ENCODE data around the gene BAIAP2. TPM values are rescaled to one million over a fixed set of nuclear protein-coding genes. Genes with fewer than 3 reads are reported as not detected.
"Not testable (repeated sequence)": the region's sequence is repeated elsewhere in the genome, so short reads cannot be mapped to it uniquely, and the experiment has no call there.

BAIAP2 gene
- total RNA-seq, 1 donor from 2014 or later = 51.4 TPM

GRCh38 chr17:81074875-81075274, 39.9 kb downstream of the BAIAP2 start:
- H2AFZ ChIP-seq (ENCODE audit: low read depth, low read length) = no peak overlapping the region
- no peak overlapping the region for H3K27ac ChIP-seq (ENCODE audit: low read depth, low read length)
- Mint-ChIP-seq H3K4me1 (ENCODE audit: low read depth, unreplicated experiment) (peaks cover 20% of the 10 kb centered on the region), H3K36me3 (ENCODE audit: low read depth, unreplicated experiment) (peaks cover 18% of the 10 kb centered on the region), H3K27me3 (ENCODE audit: low read depth, unreplicated experiment) (no peaks in the 10 kb centered on the region), H3K27ac (ENCODE audit: unreplicated experiment) (peak overlapping the region; percentile 28), H3K9me3 (ENCODE audit: unreplicated experiment) (no peaks in the 10 kb centered on the region), H3K4me3 (ENCODE audit: unreplicated experiment) (no peak overlapping the region)
- H3K36me3 ChIP-seq (ENCODE audit: insufficient read depth, low read length) = no peaks in the 10 kb centered on the region
- FAIRE-seq (no peak), DNase-seq (ENCODE audit: low read depth) (no peak)
- H3K79me2 ChIP-seq (ENCODE audit: insufficient read depth, low read length) = peaks cover 16% of the 10 kb centered on the region
- H3K9me3 ChIP-seq (ENCODE audit: insufficient read depth, low read depth, low read length) = no peaks in the 10 kb centered on the region
- H3K4me2 ChIP-seq (ENCODE audit: low read length) = no peak overlapping the region
- H3K27me3 ChIP-seq (ENCODE audit: insufficient read depth, low read length) = no peaks in the 10 kb centered on the region
- TF ChIP-seq EZH2 (IDR thresholded peaks at IDR 0.05; ENCODE audit: insufficient read depth, low read length) (no peak), CTCF (IDR thresholded peaks at IDR 0.05; ENCODE audit: insufficient read depth, low read depth, low read length) (no peak)
- H3K4me1 ChIP-seq (ENCODE audit: insufficient read depth, low read length) = peaks cover 4% of the 10 kb centered on the region
- H4K20me1 ChIP-seq (ENCODE audit: insufficient read depth, low read length) = peaks cover 85% of the 10 kb centered on the region
- no peak overlapping the region for H3K4me3 ChIP-seq (ENCODE audit: insufficient read depth, low read depth, low read length)
- no peak overlapping the region for H3K9ac ChIP-seq (ENCODE audit: low read length)

- no peak overlapping the region for H2AFZ ChIP-seq (ENCODE audit: low read depth, low read length)
- H3K27me3 Mint-ChIP-seq (ENCODE audit: low read depth, unreplicated experiment) = no peaks in the 10 kb centered on the region
- no peaks in the 10 kb centered on the region for H3K9me3 ChIP-seq (ENCODE audit: insufficient read depth, low read depth, low read length)
- no peak for FAIRE-seq
- DNase-seq (ENCODE audit: low read depth) = no peak
- no peak overlapping the region for H3K4me3 Mint-ChIP-seq (ENCODE audit: unreplicated experiment)
- H3K4me1 ChIP-seq (ENCODE audit: insufficient read depth, low read length) = peaks cover 4% of the 10 kb centered on the region
- H3K36me3 Mint-ChIP-seq (ENCODE audit: low read depth, unreplicated experiment) = peaks cover 18% of the 10 kb centered on the region
- peaks cover 85% of the 10 kb centered on the region for H4K20me1 ChIP-seq (ENCODE audit: insufficient read depth, low read length)
- no peaks in the 10 kb centered on the region for H3K36me3 ChIP-seq (ENCODE audit: insufficient read depth, low read length)
- H3K4me3 ChIP-seq (ENCODE audit: insufficient read depth, low read depth, low read length) = no peak overlapping the region
- no peak overlapping the region for H3K4me2 ChIP-seq (ENCODE audit: low read length)
- TF ChIP-seq EZH2 (IDR thresholded peaks at IDR 0.05; ENCODE audit: insufficient read depth, low read length) (no peak), CTCF (IDR thresholded peaks at IDR 0.05; ENCODE audit: insufficient read depth, low read depth, low read length) (no peak)
- H3K27me3 ChIP-seq (ENCODE audit: insufficient read depth, low read length) = no peaks in the 10 kb centered on the region
- H3K9me3 Mint-ChIP-seq (ENCODE audit: unreplicated experiment) = no peaks in the 10 kb centered on the region
- H3K79me2 ChIP-seq (ENCODE audit: insufficient read depth, low read length) = peaks cover 13% of the 10 kb centered on the region
- no peak overlapping the region for H3K9ac ChIP-seq (ENCODE audit: low read length)
- no peak overlapping the region for H3K27ac ChIP-seq (ENCODE audit: low read depth, low read length)
- H3K27ac Mint-ChIP-seq (ENCODE audit: unreplicated experiment) = no peak overlapping the region
- H3K4me1 Mint-ChIP-seq (ENCODE audit: low read depth, unreplicated experiment) = peaks cover 20% of the 10 kb centered on the region
Measured at GRCh38 chr17:81075307-81075706, 40.4 kb downstream of the BAIAP2 start.

- Mint-ChIP-seq H3K27me3 (ENCODE audit: low read depth, unreplicated experiment) (no peaks in the 10 kb centered on the region), H3K36me3 (ENCODE audit: low read depth, unreplicated experiment) (peaks cover 16% of the 10 kb centered on the region), H3K27ac (ENCODE audit: unreplicated experiment) (no peak overlapping the region), H3K4me3 (ENCODE audit: unreplicated experiment) (no peak overlapping the region), H3K4me1 (ENCODE audit: low read depth, unreplicated experiment) (peaks cover 20% of the 10 kb centered on the region), H3K9me3 (ENCODE audit: unreplicated experiment) (no peaks in the 10 kb centered on the region)
- Histone ChIP-seq H3K9ac (ENCODE audit: low read length) (no peak overlapping the region), H3K27ac (ENCODE audit: low read depth, low read length) (no peak overlapping the region), H3K4me1 (ENCODE audit: insufficient read depth, low read length) (peaks cover 4% of the 10 kb centered on the region), H3K9me3 (ENCODE audit: insufficient read depth, low read depth, low read length) (no peaks in the 10 kb centered on the region), H3K79me2 (ENCODE audit: insufficient read depth, low read length) (peaks cover 10% of the 10 kb centered on the region), H2AFZ (ENCODE audit: low read depth, low read length) (no peak overlapping the region), H3K36me3 (ENCODE audit: insufficient read depth, low read length) (no peaks in the 10 kb centered on the region), H3K4me2 (ENCODE audit: low read length) (no peak overlapping the region), H4K20me1 (ENCODE audit: insufficient read depth, low read length) (peaks cover 85% of the 10 kb centered on the region), H3K4me3 (ENCODE audit: insufficient read depth, low read depth, low read length) (no peak overlapping the region), H3K27me3 (ENCODE audit: insufficient read depth, low read length) (no peaks in the 10 kb centered on the region)
- DNase-seq (ENCODE audit: low read depth) = no peak
- TF ChIP-seq CTCF (IDR thresholded peaks at IDR 0.05; ENCODE audit: insufficient read depth, low read depth, low read length) (no peak), EZH2 (IDR thresholded peaks at IDR 0.05; ENCODE audit: insufficient read depth, low read length) (no peak)
- no peak for FAIRE-seq
Measured at GRCh38 chr17:81076141-81076679, 41.3 kb downstream of the BAIAP2 start.

- H3K27ac Mint-ChIP-seq (ENCODE audit: unreplicated experiment); DNase-seq (ENCODE audit: low read depth); H3K4me3 ChIP-seq (ENCODE audit: insufficient read depth, low read depth, low read length); H3K27me3 Mint-ChIP-seq (ENCODE audit: low read depth, unreplicated experiment); H3K9me3 Mint-ChIP-seq (ENCODE audit: unreplicated experiment); H3K27ac ChIP-seq (ENCODE audit: low read depth, low read length); H3K9me3 ChIP-seq (ENCODE audit: insufficient read depth, low read depth, low read length); H3K4me1 ChIP-seq (ENCODE audit: insufficient read depth, low read length); H3K4me2 ChIP-seq (ENCODE audit: low read length); H3K36me3 ChIP-seq (ENCODE audit: insufficient read depth, low read length); FAIRE-seq; H3K27me3 ChIP-seq (ENCODE audit: insufficient read depth, low read length); H2AFZ ChIP-seq (ENCODE audit: low read depth, low read length); H3K4me3 Mint-ChIP-seq (ENCODE audit: unreplicated experiment); H3K9ac ChIP-seq (ENCODE audit: low read length): not testable (repeated sequence)
- Mint-ChIP-seq H3K36me3 (ENCODE audit: low read depth, unreplicated experiment) (peaks cover 13% of the 10 kb centered on the region), H3K4me1 (ENCODE audit: low read depth, unreplicated experiment) (peaks cover 14% of the 10 kb centered on the region)
- peaks cover 90% of the 10 kb centered on the region for H4K20me1 ChIP-seq (ENCODE audit: insufficient read depth, low read length)
- H3K79me2 ChIP-seq (ENCODE audit: insufficient read depth, low read length) = peaks cover 22% of the 10 kb centered on the region
Measured at GRCh38 chr17:81078026-81078913, 43.3 kb downstream of the BAIAP2 start.
